Activated T-cell treated with anti-CD3 and anti-CD28 coated beads, Interleukin-2, amount 50 U/mL, for 1 hour (primary cell): ENCODE data around the gene RGS12.

Experiments used
- DNase-seq: peaks from one replicate; pipeline ENCODE4 v3.0.0-alpha.2; 2020

The RGS12 gene

GRCh38 chr4:3336382-3337356 is 43.8 kb downstream of the RGS12 start:
- DNase-seq, result no peak

- DNase-seq, result no peak
Observed at GRCh38 chr4:3337357-3337732, 44.5 kb downstream of the RGS12 start.

GRCh38 chr4:3337811-3338210 is 45.0 kb downstream of the RGS12 start:
- no peak for DNase-seq

- DNase-seq, result no peak
Observed at GRCh38 chr4:3338321-3338838, 45.6 kb downstream of the RGS12 start.

GRCh38 chr4:3338976-3339531 is 46.2 kb downstream of the RGS12 start:
- no peak for DNase-seq

GRCh38 chr4:3339577-3339976 is 46.8 kb downstream of the RGS12 start:
- no peak for DNase-seq

- DNase-seq, result no peak
Observed at GRCh38 chr4:3340038-3340699, 47.3 kb downstream of the RGS12 start.

GRCh38 chr4:3340700-3341083 is 47.9 kb downstream of the RGS12 start:
- DNase-seq, result no peak

GRCh38 chr4:3341760-3342159 is 48.9 kb downstream of the RGS12 start:
- no peak for DNase-seq

GRCh38 chr4:3342182-3342854 is 49.5 kb downstream of the RGS12 start:
- DNase-seq, result no peak
